ENCODE measurements around the gene KCNQ1OT1.

The KCNQ1OT1 gene

DNA sequence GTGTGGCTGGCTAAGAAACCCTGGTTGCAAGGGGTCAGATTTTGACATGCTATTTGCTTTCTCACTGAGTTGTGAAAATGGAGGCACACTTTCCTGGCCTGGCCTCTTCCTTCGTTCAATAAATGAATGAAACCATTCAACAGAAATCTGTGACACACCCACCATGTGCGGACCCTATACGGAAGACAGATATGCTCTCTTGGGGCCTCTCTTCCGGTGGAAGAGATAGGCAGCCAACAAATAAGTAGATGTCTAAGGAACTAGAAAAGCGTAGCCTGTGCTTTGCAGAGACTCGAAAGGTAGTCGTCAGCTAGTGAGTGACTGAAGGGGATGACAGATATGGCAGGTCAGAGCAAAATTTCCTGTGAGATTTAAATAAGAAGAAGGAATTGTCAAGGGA, 5.3 kb downstream of the KCNQ1OT1 start:
- no peak for DNase-seq (ENCODE audit: low spot score)
- TF ChIP-seq, protein P1, sequence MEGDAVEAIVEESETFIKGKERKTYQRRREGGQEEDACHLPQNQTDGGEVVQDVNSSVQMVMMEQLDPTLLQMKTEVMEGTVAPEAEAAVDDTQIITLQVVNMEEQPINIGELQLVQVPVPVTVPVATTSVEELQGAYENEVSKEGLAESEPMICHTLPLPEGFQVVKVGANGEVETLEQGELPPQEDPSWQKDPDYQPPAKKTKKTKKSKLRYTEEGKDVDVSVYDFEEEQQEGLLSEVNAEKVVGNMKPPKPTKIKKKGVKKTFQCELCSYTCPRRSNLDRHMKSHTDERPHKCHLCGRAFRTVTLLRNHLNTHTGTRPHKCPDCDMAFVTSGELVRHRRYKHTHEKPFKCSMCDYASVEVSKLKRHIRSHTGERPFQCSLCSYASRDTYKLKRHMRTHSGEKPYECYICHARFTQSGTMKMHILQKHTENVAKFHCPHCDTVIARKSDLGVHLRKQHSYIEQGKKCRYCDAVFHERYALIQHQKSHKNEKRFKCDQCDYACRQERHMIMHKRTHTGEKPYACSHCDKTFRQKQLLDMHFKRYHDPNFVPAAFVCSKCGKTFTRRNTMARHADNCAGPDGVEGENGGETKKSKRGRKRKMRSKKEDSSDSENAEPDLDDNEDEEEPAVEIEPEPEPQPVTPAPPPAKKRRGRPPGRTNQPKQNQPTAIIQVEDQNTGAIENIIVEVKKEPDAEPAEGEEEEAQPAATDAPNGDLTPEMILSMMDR (IDR thresholded peaks at IDR 0.05) = no peak
- no peak overlapping the region for H3K27ac ChIP-seq
- no peak overlapping the region for H3K4me3 ChIP-seq

DNA sequence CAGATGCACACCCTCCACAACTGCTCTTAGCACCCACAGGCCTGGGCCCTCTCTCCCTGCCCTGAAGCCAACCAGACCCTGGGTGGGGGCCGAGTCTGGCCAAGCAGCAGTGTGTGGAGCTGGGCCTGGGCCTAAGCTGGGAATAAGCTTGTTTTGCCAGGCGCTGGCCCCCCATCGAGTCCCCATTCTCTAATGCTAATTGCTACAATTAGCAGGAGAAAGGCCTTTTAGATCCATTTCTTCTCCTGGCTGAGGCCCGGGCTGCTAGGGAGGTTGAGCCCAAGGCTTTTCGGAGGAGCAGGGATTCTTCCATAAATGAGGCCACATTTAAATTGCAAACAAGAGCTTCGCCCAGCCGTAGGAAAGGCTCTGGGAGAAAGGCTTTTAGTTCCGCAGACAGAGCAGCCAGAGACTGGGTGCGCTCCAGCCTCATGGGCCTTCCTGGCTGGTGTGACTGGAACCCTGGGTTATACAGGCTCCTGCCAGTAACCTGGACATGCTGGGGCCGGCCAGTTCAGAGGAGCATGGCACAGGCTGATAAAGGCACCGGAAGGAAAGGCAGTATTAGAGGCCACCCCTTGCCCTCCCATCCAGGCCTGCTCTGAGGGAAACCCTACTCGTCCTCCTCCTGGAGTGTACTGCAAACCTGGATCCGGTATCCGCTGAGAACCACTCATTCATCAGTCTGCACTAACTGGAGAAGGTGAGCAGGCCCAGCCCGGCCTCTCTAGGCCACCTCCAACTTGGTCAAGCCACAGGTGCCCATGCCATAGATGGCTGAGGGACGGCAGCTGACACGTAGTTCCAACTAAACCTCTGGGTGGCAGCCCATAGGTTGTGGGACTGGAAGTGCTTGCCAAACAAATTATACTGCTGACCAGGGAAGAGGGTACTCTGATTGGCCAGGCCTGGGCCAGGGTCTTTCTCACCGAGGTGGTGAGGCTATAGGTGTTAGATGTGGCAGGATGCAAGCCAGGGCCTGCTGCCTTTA, 6.2 kb downstream of the KCNQ1OT1 start:
- Histone ChIP-seq H3K27ac (no peak overlapping the region), H3K4me3 (no peak overlapping the region)
- peak; percentile 66 for DNase-seq (ENCODE audit: low spot score)
- TF ChIP-seq, protein P1 (IDR thresholded peaks at IDR 0.05) = no peak

DNA sequence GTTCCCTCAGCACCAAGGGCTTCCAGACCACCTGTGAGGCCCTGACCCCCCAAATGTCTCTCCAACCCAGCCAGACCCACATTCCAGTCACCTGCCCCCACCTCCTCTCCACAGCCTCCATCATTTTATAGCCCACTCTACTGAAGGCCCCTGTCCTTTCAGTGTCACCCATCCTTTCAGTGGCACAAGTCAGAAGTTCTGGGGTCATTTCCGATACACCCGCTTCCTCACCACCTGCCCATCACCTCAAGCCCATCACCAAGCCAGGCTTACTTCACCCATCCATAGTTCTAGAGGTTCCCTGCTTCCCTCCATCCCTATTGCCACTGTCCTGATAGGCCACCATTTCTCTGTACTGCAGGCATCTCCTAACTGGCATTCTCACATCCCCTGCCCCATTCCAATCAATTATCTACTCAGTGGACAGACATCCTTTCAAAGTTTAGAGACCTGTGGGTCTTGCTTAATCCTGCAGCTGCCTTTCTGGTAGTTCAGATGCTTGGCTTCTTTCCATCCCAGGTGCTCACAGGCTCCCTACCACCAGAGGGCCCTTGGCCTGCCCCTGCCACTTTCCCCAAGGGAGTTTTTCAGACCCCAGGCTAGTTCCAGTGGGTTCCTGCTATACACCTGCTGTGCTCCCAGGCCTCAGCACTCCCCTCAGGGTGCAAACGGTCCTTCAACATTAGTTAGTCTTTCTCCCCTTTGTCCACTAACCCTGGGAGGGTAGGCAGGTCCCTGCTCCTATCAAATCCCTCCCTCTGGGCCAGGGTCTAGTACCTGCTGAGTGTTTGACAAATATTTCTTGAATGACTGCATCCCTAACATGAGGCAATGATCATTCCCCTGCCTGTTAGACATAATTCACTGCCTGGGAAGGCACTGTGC, 7.6 kb downstream of the KCNQ1OT1 start:
- no peak overlapping the region for H3K27ac ChIP-seq
- H3K4me3 ChIP-seq = no peak overlapping the region
- TF ChIP-seq, protein P1 (IDR thresholded peaks at IDR 0.05) = no peak
- no peak for DNase-seq (ENCODE audit: low spot score)

DNA sequence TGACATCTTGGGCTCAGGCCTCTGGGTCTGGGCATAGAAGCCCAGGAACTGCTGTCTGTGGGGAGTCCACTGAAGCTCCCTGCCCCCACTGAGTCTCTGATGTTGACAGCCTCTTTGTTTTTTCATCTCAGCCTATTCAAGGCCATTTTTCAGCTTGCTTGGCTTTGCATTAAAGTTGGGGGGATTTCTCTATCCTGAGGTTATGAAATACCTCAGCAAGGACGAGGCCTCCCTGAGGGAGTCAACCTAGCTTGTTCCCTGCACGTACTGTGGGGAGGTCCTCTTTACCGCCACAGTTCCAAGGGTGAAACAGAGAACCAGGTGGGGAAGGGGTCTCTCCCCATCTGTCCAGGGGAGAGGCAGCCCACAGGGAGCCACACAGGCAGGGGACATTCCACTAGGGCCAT, 8.4 kb downstream of the KCNQ1OT1 start:
- Histone ChIP-seq H3K4me3 (no peak overlapping the region), H3K27ac (no peak overlapping the region)
- TF ChIP-seq, protein P1 (IDR thresholded peaks at IDR 0.05) = no peak
- DNase-seq (ENCODE audit: low spot score) = no peak

DNA sequence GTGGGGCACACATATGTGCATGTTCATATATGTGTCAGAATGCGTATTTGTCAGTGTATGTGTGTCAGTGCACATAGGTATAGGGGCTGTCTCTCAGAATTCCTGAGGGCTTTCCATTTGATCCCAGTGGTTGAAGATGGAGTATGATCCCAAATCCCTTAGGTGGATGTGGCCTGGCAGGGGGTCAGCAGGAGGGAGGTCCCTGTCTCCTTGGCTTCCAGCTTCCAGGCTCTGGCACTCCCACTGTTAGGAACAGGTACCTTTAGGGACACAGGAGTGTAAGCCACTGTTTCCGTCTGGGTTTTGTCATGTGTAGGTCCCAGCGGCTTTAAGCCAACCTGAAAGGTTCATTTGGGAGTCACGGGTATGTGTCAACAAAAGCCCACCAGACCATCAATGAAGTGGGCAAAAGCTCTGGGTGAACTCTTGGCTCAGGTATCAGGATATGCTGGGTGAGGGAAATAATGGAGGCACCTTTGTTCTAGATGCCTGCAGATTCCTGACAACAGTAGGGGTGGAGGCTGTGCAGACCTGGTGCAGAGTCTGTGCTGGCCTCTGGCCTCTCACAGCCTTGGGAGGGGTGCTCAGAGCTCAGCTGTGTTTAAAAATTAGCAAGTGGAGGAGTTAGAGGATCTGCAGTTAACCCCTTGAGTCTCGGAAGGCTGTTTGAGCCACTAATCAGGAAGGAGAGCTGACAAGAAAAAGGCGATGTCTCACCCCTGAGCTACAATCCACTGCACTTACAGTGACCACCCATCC, 9.0 kb downstream of the KCNQ1OT1 start:
- no peak overlapping the region for H3K27ac ChIP-seq
- TF ChIP-seq, protein P1 (IDR thresholded peaks at IDR 0.05) = no peak
- no peak overlapping the region for H3K4me3 ChIP-seq
- DNase-seq (ENCODE audit: low spot score) = no peak

DNA sequence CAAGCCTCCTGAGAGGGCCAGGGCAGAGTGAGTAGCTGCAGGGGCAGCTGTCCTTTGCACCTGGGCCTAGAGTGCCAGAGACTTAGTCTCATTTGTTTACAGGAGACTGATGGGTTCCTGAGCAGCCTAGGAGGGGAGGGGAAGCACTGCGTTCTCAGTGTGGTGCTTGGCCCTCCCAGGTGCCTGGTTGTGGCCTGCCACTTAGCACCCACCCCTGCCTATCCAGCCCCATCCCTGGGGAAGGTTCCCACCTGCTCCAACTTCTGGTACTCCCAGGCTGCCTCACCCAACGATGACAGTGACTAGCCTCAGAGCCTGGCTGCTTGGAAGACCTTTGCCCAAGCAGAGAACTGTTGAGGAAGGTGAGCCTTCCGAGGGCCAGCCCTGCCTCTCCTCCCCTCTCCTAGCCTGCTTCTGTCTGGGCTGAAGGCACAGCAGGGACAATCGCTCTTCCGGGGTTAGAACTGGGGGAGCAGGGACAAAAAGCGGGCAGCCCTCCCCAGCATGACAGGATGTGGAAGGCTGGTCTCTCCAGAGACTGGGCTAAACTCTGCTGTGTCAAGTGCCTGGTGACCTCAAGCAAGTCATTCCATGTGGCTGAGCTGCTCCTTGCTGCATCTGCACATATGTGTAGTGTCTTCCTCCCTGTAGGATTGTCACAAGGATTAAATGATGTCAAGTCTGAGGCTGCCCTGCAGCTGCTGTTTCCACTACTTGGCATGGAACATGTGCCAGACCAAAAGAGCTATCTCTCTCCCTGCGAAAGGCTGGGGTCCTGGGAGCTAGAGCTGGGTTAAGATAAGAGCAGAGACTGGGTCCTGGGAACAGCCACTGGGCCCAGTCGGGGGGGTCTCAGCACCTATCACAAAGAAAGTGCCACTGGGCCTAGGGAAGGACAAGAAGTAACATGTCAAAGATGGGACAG, 9.9 kb downstream of the KCNQ1OT1 start:
- no peak overlapping the region for H3K27ac ChIP-seq
- TF ChIP-seq, protein P1 (IDR thresholded peaks at IDR 0.05) = no peak
- no peak for DNase-seq (ENCODE audit: low spot score)

More for the DNA sequence above, 9.9 kb downstream of the KCNQ1OT1 start:
- H3K4me3 ChIP-seq = no peak overlapping the region

Measured in coronary artery (tissue), 2 donors.